DMS114 treated with DMSO at 0.1 percent for 48 hours (cell line): ENCODE data around the gene C11orf86.
"Not testable (repeated sequence)": the region's sequence is repeated elsewhere in the genome, so short reads cannot be mapped to it uniquely, and the experiment has no call there.

Experiments used
- DNase-seq: peaks from one replicate; lab custom pipeline; 2025; ENCODE audit not compliant: unreplicated experiment; lab: John Stamatoyannopoulos, UW

The C11orf86 gene, protein sequence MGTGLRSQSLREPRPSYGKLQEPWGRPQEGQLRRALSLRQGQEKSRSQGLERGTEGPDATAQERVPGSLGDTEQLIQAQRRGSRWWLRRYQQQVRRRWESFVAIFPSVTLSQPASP

DNA sequence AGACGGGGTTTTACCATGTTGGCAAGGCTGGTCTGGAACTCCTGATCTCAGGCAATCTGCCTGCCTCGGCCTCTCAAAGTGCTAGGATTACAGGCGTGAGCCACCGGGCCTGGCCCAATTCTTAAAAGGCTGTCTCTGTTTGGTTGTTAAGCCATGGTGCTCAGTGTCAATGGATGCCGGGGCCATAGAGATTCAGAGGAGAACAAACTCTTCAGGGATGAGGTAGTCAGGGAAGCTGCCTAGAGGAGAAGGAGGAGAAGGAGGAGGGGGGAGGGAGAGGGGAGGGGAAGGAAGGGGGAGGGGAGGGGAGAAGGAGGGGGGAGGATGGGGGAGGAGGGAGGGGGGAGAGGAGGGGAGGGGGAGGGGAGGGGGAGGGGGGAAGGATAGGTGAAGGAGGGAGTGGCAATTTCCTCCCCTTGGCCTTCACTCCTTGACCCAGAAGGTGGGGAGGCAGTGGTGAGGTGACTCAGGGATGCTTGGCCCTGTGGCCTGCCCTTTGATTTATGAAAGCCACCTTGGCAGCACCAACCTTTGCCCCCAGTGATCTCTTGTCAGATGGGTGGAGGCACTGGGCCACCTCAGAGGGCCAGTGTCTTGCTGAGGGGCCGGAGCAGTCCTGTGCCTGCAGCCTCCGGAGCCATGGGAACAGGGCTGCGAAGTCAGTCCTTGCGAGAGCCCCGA lies at the start of gene C11orf86:
Gene C11orf86, plus strand, starts transcription at position 581 of the 681 bp plus-strand sequence. Its CDS starts 59 bp downstream, at position 640.
- no peak for DNase-seq

GRCh38 chr11:66929753-66930152 lies 45.4 kb upstream of the C11orf86 start:
- no peak for DNase-seq

- no peak for DNase-seq
Observed at GRCh38 chr11:66932543-66932942, 42.6 kb upstream of the C11orf86 start.

GRCh38 chr11:66933531-66933930 lies 41.6 kb upstream of the C11orf86 start:
- no peak for DNase-seq

DNA sequence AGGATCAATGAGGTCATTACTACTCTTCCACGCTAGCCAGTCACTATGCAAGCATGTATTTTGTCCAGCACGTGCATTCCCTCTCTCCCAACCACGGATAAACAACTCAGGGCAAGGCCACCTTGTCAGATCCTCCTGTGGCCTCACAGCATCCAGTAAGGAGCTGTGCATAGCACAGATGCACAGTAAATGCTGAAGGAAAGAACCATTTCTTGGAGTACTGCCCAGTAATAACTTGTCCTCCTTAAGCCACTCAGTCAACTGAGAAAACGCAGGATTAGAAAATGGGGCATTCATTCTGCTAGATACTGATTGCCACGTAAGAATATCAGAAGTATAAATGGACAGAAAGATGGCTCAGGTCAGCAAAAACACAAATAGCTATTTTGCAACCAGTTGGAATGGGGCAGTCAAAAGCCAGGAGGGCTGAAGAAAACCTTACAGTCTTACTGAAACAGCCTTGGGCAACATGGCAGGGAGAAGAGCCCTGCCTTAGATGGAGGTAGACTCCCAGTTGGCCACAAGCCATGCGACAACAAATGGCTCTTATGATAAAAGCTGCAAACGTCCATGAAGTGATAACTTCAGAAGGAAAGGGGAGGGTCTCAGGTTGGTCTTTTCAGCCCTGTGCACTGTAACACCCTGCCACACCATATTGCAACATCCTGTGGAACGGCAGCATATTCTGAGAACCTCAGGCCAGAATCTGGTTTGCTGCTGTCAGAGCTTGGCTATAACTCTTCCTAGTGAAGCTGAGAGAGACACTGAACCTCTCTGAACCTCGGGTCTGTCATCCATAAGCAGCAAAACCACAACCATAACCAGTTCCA lies 39.9 kb upstream of the C11orf86 start:
- DNase-seq, result no peak

GRCh38 chr11:66936311-66936711 lies 38.8 kb upstream of the C11orf86 start:
- no peak for DNase-seq

- no peak for DNase-seq
Observed at GRCh38 chr11:66937193-66937733, 37.8 kb upstream of the C11orf86 start.

- DNase-seq, result no peak
Observed at GRCh38 chr11:66938582-66939135, 36.4 kb upstream of the C11orf86 start.

DNA sequence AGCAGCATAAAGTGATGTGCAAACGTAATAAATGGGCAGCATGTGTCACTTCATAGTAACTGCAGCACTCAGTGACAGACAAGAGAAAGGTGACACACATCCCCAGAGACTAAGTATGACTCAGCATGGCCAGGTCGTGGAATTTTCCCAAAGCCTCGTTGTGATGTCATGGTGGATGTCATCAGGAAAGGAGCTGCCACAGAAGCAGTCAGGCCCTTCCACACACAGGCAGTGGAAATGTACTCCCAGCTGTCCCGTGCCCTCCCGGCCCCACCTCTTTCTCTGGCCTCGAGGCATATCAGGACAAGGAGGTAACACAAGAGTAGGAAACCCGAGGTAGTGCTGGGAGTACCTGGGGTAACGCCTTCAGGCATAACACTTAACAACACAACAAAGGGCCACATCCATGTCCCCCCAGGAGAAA lies 25.0 kb upstream of the C11orf86 start:
- DNase-seq, result no peak

DNA sequence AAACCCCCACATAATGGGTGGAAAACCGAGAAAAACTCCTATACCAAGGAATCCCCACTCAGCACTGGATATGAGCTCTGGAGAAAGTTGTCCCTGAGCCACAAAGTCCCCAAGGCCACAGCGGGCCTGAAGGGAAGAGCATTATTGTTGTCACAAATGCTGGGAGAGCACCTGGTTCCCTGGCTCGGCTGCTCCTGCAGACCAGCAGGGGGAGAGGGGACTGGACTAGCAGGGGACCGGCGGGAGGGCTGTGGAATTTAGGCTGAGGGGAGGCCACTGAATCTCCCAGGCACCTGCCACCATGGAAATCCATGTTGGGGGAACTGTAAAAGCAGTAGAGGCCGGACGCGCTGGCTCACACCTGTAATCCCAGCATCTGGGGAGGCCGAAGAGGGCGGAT lies 24.0 kb upstream of the C11orf86 start:
- DNase-seq, result no peak

DNA sequence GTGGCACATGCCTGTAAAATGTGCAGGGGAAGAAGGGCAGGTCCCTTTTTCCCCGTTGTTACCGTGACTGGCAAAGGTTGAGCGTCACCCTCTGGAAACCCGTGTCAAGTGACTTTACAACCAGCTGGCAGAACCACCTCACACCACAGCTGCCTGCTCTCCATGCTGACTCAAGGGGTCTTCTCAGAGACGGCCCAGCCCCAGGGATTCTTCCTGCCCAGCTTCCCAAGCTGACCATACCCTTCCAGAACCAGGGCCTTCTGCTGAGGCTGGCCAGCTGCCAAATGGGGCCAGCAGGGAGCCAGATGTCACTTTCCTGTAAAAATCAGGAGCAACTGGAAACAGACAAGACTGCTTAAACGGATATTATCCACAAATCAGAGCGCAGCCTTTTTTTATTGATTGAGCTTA lies 23.2 kb upstream of the C11orf86 start:
- DNase-seq, result no peak

DNA sequence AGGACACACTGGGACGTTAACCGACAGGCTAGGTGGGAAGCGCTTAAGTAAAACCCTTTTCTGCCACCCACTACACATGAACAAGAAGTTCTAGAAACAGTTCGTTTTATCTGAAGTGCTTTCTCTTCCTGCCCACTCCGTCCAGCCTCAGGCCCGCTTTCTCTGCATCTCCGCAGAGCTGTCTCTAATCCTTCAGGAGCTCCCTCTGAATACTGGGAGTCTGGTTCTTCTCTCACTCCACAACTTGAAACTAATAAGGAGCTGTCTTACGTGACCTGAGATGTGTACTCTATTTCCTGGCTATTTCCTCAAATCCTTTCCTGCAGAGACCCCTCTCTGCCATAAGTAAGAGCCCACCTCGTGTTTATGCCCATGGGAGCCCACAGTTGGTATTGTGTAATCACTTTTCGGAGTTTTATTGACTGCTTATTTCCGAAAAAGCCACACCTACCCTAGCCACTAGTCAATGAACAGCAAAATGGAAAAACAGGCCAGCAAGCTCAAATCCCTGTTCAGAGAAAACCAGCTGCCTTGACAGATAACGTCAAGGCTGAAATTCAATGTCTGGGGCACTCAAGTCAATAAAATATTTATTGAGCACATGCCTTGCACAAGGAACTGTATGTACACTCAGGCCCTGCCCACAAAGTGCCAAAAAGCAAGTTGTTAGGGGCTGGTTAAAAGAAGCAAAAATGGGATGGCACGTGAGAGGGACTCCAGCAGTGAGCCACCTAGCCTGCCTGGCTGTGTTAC lies 21.8 kb upstream of the C11orf86 start:
- DNase-seq, result no peak

DNA sequence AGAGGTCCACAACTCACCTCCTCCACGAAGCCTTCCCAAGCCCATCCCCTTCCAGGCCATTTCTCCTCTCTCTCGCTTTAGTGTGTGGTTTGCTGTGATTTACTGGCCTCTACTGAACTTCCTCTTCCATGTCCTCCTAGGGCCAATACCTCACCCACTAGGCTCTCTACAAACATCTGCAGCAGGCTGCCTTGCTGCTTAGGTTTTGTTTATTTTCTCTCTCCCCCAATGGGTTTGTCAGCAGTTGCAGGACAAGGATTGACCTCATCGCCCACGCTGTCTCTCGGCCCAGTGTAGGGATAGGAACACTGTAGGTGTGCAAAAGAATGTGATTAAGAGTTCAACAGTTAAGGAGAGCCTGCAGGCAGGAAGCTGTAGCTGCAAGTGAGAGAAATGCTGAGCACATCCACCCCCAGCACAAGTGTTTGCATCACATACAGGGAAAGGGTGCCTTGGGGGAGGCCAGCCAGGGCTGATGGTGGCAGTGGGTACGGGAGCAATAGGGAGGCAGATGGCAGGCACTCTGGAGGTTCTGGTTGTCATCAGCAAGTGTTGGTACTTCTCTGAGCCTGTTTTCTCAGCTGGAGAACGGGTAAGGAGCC lies 18.3 kb upstream of the C11orf86 start:
- DNase-seq, result no peak

- no peak for DNase-seq
Observed at GRCh38 chr11:66957971-66958231, 17.2 kb upstream of the C11orf86 start.

DNA sequence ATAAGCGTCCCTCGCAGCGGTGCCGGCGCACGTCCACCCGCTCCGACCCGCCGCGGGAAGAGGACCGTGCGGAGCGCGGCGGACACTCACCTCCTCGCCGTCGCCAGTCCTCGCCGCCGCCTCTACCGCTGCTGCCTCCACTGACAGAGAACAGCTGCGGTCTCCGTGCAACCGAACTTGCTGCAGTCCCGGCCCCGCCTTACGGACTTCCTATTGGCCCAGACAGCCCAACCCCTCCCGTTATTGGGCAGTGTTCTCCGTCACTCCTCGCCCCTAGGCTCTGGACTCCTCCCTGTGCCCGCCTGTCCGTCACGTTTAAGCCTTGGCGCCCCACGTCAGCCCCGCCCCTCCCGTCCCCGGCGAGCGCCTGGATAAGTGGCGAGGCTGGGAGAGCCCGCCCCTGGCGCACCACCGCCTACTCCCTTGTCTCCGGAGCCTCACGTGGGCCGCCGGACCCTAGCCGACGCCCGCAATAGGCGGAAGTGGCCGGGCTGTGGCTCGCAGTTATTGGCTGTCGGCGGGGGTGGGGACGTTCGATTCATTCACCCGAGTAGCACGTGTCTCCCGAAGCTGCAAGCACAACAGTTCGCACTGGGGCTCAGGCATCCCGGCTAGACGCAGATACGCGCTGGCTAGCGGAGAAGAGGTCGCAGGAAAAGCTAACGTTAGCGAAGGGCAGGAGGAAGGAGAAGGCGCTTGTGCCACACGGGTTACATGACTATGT lies 16.7 kb upstream of the C11orf86 start, which contains the start of gene PC:
Gene PC, minus strand, starts transcription at position 152 of the 724 bp plus-strand sequence. CDS start 86,224 bp downstream, outside the sequence.
- peak; percentile 99 for DNase-seq

GRCh38 chr11:66958956-66959274 lies 16.2 kb upstream of the C11orf86 start:
- DNase-seq, result no peak

GRCh38 chr11:66961691-66962213 lies 13.4 kb upstream of the C11orf86 start:
- DNase-seq, result not testable (repeated sequence)

- DNase-seq, result no peak
Observed at GRCh38 chr11:66962247-66962646, 12.9 kb upstream of the C11orf86 start.

DNA sequence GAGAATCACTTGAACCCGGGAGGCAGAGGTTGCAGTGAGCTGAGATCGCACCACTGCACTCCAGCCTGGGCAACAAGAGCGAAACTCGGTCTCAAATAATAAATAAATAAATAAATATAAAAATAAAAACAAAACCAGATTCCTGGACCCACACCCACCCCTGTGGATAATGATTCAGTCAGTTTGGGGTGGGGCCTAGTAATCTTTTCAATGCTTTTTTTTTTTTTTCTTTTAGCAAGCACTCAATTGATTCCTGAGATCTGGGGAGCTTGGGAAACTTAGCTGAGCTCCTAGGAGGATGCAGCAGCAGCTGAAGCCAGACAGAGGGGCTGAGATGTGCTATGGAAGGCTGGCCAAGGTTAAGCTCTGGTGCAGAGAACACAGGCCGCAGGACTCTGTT lies 12.3 kb upstream of the C11orf86 start:
- no peak for DNase-seq

GRCh38 chr11:66964495-66964894 lies 10.6 kb upstream of the C11orf86 start:
- no peak for DNase-seq
